GM21529 (cell line): ENCODE data around the gene NPHP4.

Source experiments
- ATAC-seq: cut with Tn5 transposase; IDR thresholded peaks from one replicate; pipeline ENCODE4 v1.9.1; 2021; ENCODE audit not compliant: unreplicated experiment

The NPHP4 gene

GRCh38 chr1:5991381-5992025 lies 722 bp downstream of the NPHP4 start:
- ATAC-seq: peak; percentile 24

DNA sequence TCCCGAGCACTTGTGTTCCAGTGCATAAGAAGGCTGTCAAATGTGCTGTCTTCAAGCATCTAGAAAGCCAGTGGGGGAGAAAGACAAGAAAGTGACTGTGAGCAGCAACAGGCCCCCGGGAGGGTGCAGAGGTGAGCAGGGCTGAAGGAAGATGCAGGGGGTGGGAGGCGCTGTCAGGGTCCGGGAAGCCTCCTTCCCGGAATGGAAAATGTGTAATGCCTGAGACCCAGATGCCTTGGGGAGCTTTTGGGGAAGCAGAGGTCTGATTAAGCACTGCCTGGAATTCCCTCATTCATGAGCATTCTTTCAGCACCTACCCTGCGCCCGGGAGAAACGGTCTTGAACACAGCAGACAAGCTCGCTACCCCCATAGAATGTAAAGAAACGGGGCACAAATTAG lies 1.3 kb downstream of the NPHP4 start:
- no peak for ATAC-seq

- ATAC-seq: no peak
Measured at GRCh38 chr1:5989731-5990271, 2.4 kb downstream of the NPHP4 start.

DNA sequence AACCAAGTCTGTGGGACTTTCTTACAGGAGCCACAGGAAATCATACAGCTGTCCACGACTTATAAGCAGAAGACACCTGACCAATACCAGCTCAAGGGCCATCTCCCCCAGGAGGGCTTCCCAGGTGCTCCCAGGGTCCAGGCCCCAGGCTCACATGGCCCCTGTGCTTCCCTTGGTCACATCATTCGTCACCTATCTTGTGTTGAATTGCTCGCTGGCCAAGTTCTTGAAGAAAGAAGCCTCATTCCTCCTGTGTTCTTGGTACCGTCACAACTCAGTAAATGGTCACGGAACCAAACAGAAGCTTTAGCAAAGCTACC lies 3.0 kb downstream of the NPHP4 start:
- ATAC-seq: no peak

DNA sequence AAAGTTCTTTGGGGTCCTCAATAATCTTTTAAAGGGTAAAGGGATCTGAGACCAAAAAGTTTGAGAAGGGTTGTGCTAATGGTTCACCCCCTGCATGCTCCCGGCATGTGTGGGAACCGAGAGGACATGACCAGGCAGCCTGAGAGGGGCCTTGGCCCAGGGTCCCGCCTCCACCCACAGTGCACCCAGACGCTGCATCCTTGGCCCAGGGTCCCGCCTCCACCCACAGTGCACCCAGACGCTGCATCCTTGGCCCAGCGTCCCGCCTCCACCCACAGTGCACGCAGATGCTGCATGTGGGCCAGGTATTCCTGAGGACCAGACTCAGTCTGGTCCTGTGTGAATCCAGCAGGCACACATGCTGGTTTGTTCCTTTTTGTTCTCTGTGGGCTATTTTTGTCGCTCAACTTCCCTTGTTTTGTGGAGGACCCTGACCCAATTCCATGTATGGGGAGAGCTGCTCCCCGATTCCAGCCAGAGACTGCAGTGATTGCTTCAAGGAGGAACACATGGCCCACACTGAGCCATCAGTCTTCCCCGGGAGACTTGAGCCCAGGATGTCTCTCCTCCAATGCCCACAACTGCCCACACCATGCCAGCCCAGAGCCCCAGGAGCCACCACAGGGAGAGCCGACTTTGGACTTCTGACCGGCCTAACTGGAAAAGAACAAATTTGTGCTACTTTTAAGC lies 3.5 kb downstream of the NPHP4 start:
- ATAC-seq: no peak

- ATAC-seq: no peak
Measured at GRCh38 chr1:5986018-5986417, 6.2 kb downstream of the NPHP4 start.

- no peak for ATAC-seq
Measured at GRCh38 chr1:5985250-5985649, 7.0 kb downstream of the NPHP4 start.

DNA sequence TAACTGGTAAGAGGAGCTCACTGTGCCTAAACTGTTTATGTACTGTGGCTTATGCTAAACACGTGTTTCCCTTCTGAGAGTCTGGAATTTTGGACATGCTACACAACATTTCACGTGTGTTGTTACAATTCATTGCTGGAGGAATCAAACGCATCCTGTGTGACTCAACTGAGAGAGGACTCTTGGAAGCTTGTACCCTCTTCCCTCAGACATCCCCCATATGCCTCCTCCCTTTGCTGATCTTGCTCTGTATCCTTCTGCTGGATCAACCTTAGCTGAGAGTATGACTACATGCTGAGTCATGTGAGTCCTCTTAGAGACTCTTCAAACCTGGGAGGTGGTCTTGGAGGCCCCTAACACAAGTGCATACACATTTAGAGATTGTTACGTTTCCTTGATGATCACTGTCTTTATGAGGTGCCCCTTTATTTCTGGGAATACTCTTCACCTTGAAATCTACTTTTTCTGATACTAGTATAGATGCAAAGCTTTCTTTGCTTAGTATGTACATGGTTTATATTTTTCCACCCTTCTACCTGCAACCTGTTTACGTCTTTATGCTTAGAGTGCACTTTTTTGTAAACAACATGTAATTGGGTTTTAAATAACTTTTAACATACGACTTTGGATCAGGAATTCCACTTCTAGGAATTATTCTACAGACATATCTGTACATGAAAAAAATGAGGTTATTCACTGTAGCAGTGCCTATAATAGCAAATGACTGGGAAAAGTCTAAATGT lies 8.7 kb downstream of the NPHP4 start:
- no peak for ATAC-seq

DNA sequence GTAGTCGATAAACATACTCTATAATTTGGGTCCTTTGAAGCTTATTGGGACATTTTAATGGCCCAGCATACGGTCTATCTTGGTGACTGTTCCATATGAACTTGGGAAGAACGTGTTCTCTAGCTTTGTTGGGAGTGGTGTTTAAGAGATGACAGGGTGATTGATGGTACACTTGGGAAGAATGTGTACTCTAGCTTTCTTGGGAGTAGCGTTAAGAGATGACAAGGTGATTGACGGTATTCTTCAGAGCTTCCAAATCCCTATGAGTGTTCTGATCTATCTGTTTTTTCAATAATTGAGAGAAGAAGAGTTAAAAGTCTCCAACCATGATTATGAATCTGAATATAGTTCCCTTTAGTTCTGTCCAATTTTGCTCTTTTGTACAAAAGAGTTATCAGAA lies 9.4 kb downstream of the NPHP4 start:
- no peak for ATAC-seq

- no peak for ATAC-seq
Measured at GRCh38 chr1:5982276-5982675, 9.9 kb downstream of the NPHP4 start.

- no peak for ATAC-seq
Measured at GRCh38 chr1:5981009-5981380, 11.2 kb downstream of the NPHP4 start.

DNA sequence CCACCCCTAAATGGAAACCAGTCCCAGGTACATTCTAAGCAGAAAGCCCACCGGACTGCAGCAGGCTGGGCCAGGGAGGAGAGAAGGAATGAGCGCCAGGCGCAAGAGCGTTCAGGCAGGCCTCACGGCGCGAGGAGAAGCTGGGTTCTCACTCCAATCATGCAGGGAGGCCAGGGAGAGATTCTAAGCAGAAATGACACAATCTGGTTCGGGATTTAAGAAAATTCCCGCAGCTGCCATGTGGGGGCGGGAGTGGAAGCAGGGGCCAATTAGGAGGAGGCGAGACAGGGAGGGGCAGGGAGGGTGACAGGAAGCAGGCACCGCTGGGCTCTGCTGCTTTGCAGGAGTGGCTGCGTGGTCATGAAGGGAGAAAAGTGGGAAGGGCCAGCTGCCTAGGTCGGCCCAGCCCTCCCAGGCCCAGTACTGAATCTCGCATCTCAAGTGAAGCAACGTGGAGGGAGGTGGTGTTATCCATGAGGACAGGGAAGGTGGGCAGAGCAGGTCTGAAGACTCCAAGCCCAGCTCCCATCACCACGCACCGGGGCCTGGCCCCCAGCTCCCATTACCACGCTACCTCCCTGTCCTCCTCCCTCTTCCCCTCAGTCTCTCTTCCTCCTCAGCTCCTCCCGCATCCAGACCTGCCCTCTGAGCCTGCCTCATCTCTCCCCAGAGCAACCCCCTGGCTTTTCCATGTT lies 11.8 kb downstream of the NPHP4 start:
- ATAC-seq: no peak

- no peak for ATAC-seq
Measured at GRCh38 chr1:5979536-5980313, 12.5 kb downstream of the NPHP4 start.

GRCh38 chr1:5978452-5978851 lies 13.8 kb downstream of the NPHP4 start:
- ATAC-seq: no peak

DNA sequence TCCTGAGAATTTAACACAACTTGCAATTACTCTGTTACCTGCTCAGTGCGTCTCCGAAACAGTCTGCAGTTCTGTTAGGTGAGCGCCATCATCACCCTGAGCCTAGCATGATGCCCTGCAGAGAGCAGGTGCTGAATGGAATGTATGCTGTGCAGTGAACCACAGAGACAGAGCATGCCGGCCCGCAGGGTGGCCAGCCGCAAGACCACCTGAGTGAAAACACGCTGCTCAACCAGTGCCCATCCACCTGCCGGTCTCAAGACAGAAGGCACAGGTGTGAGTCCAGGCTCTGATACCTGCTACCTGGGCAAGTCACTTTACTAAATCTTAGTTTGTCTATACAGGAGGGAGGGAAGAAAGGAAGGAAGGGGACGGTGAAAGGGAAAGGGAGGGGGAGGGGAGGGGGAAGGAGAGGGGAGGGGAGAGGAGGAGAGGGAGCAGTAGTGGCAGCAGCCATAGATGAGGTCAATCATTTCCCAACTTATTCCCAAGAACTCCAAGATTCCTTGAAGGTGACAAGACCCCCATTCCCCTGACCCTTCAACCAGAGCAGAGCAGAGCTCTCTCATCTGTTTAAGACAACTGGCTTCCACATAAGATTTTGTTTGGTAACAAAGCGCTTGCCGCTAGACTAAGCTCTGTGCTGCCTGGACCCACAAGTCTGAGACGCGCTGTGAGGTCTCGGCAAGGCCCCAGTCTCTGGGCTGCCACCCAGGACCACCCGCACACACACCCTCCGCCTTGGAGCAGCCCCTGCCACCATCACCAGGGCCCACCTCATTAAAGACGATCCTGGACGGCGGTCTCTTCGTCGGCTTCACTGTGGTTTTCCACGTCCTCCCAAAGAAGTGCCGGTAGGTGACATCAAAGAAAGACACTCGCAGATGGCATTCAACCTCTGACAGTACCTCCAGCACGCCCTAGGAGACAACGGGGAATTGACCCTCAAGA lies 14.5 kb downstream of the NPHP4 start:
- ATAC-seq: no peak

GRCh38 chr1:5976726-5977493 lies 15.3 kb downstream of the NPHP4 start:
- ATAC-seq: no peak

DNA sequence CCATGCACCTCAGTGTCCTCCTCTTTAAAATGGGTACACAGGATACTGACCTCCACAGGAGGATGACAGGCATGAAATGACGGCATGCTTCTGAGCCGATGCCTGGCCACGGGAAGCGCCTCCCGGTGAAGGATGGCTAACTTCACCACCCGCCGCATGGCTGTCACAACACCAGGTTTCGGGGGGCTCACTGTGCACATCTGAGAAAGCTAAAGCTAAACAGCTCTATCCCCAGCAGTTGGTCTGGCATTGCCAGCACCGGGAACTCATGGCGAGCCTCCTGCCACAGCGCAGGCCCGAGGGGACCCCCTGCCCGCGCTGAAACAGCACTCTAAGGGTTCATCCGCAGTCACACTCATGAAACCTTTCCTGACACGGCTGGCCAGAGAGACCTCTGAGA lies 16.0 kb downstream of the NPHP4 start:
- no peak for ATAC-seq

DNA sequence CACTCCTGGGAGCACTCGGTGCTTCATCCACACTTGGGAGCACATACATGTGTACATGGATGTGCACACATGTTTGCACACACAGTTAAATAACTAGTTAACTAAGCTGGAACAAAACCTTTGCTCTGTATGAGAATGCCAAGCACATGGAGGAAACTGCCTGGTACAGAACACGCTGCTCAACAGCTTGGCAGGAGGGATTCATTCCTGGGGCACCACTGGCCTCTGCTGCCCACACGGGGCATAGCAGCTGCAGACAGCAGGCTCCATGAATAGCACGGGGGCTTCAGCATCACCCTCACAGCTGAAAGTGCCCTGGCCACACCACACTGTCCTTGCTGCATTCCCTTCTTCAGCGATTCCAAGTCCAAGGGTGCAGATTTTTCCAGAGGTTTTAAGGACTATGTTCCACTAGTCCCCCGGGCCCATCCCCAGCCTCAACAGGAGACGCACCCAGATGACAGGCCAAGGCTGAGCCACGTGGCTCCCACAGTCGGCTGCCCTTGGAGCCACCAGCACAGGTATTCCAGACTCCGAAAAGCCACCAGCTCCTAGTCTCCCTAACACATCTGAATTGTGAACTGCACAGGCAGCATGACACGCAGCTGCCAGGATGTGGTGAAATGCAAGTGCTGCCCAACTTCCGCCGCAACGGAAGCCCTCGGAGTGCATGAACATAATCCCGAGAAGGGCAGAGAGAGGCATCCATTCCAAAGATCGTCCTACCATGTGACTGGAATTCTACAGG lies 16.9 kb downstream of the NPHP4 start:
- ATAC-seq: no peak
